NCI-H2196 (cell line): ENCODE results near the gene ANKRD39.

Source experiments
- DNase-seq: peaks from one replicate; lab custom pipeline; 2025; ENCODE audit not compliant: unreplicated experiment; lab: John Stamatoyannopoulos, UW

ANKRD39 gene

GRCh38 chr2:96831679-96832078 is 26.1 kb downstream of the ANKRD39 start:
- DNase-seq = no peak

- DNase-seq = no peak
Measured at GRCh38 chr2:96830044-96830562, 27.7 kb downstream of the ANKRD39 start.

GRCh38 chr2:96828874-96829273 is 28.9 kb downstream of the ANKRD39 start:
- DNase-seq = no peak

GRCh38 chr2:96828436-96828835 is 29.4 kb downstream of the ANKRD39 start:
- DNase-seq = no peak

- DNase-seq = no peak
Measured at GRCh38 chr2:96826546-96827278, 31.1 kb downstream of the ANKRD39 start.

GRCh38 chr2:96825057-96825456 is 32.8 kb downstream of the ANKRD39 start:
- no peak for DNase-seq

GRCh38 chr2:96824079-96824870 is 33.5 kb downstream of the ANKRD39 start:
- no peak for DNase-seq

- DNase-seq = no peak
Measured at GRCh38 chr2:96823198-96823597, 34.6 kb downstream of the ANKRD39 start.

- DNase-seq = no peak
Measured at GRCh38 chr2:96822786-96823185, 35.0 kb downstream of the ANKRD39 start.

GRCh38 chr2:96821113-96821675 is 36.6 kb downstream of the ANKRD39 start:
- DNase-seq = no peak

- no peak for DNase-seq
Measured at GRCh38 chr2:96819876-96820511, 37.8 kb downstream of the ANKRD39 start.

GRCh38 chr2:96819128-96819875 is 38.5 kb downstream of the ANKRD39 start:
- DNase-seq = no peak

- no peak for DNase-seq
Measured at GRCh38 chr2:96817882-96818281, 39.9 kb downstream of the ANKRD39 start.

GRCh38 chr2:96816836-96817702 is 40.7 kb downstream of the ANKRD39 start:
- DNase-seq = no peak

- DNase-seq = peak; percentile 94
Measured at GRCh38 chr2:96816127-96816835, 41.5 kb downstream of the ANKRD39 start, which contains the start of gene CNNM3. CNNM3 (plus strand) TSS chr2:96816268; CDS start chr2:96816278, 10 bp downstream.

- no peak for DNase-seq
Measured at GRCh38 chr2:96815326-96816126, 42.3 kb downstream of the ANKRD39 start.

- DNase-seq = no peak
Measured at GRCh38 chr2:96813656-96814055, 44.2 kb downstream of the ANKRD39 start.

- DNase-seq = no peak
Measured at GRCh38 chr2:96811917-96812316, 45.9 kb downstream of the ANKRD39 start.
